GM12872 (cell line): ENCODE results near the gene ABCA2.

Experiments
- TF ChIP-seq, protein P1 (sequence below): IDR thresholded peaks from 3 replicates; pipeline ENCODE4 v1.5.1; 2011; ENCODE audit warnings: low read depth, mild to moderate bottlenecking, low read length, moderate library complexity; ENCODE audit not compliant: insufficient read depth

The ABCA2 gene

DNA sequence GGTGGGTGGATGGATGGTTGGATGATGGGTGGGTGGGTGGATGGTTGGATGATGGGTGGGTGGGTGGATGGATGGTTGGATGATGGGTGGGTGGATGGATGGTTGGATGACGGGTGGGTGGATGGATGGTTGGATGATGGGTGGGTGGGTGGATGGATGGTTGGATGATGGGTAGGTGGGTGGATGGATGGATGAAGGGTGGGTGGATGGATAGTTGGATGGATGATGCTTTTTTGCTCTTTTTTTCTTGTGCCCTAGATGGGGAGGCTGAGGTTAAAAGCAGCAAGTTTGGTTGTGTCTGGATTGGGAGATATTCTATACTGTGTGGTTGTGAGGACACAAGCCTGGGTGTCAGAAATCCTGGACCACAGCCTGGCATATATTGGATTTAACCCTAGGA is 70.6 kb downstream of the ABCA2 start:
- TF ChIP-seq, protein P1, sequence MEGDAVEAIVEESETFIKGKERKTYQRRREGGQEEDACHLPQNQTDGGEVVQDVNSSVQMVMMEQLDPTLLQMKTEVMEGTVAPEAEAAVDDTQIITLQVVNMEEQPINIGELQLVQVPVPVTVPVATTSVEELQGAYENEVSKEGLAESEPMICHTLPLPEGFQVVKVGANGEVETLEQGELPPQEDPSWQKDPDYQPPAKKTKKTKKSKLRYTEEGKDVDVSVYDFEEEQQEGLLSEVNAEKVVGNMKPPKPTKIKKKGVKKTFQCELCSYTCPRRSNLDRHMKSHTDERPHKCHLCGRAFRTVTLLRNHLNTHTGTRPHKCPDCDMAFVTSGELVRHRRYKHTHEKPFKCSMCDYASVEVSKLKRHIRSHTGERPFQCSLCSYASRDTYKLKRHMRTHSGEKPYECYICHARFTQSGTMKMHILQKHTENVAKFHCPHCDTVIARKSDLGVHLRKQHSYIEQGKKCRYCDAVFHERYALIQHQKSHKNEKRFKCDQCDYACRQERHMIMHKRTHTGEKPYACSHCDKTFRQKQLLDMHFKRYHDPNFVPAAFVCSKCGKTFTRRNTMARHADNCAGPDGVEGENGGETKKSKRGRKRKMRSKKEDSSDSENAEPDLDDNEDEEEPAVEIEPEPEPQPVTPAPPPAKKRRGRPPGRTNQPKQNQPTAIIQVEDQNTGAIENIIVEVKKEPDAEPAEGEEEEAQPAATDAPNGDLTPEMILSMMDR, result no peak
